Transverse colon (tissue), 3 donors: Measurements from ENCODE around the gene KYNU.

Source experiments
- EP300 ChIP-seq: sonication (generic); formaldehyde crosslinking; IDR thresholded peaks from one replicate; pipeline ENCODE4 v1.6.1; 2017; ENCODE audit warnings: antibody characterized with exemption, low read depth
- POLR2A ChIP-seq: fragments of 450-650 bp; IDR thresholded peaks from one replicate; pipeline ENCODE4 v1.6.1; 2016; ENCODE audit warnings: antibody characterized with exemption, mild to moderate bottlenecking, moderate library complexity
- TF ChIP-seq, protein P1 (sequence below), 5 experiments: fragments of 200-600 bp in 3 of 5; fragments of 450-650 bp in 2 of 5; sonication (generic) in 3 of 5; IDR thresholded peaks; 1 replicate in 2 of 5; 2 replicates in 3 of 5; pipeline ENCODE4 v1.5.1; 2016 to 2017; ENCODE audit warnings: antibody characterized with exemption in 5 of 5, inconsistent platforms in 3 of 5, mild to moderate bottlenecking in 2 of 5, moderate library complexity in 1 of 5

GRCh38 chr2:142940606-142941223 is 63.3 kb downstream of the KYNU start:
- TF ChIP-seq, protein P1, sequence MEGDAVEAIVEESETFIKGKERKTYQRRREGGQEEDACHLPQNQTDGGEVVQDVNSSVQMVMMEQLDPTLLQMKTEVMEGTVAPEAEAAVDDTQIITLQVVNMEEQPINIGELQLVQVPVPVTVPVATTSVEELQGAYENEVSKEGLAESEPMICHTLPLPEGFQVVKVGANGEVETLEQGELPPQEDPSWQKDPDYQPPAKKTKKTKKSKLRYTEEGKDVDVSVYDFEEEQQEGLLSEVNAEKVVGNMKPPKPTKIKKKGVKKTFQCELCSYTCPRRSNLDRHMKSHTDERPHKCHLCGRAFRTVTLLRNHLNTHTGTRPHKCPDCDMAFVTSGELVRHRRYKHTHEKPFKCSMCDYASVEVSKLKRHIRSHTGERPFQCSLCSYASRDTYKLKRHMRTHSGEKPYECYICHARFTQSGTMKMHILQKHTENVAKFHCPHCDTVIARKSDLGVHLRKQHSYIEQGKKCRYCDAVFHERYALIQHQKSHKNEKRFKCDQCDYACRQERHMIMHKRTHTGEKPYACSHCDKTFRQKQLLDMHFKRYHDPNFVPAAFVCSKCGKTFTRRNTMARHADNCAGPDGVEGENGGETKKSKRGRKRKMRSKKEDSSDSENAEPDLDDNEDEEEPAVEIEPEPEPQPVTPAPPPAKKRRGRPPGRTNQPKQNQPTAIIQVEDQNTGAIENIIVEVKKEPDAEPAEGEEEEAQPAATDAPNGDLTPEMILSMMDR (IDR thresholded peaks at IDR 0.05), result no peak
- TF ChIP-seq POLR2A (no peak), EP300 (no peak)
